NCI-H146 (cell line): ENCODE measurements around the gene OR2H1.

Source experiments
- DNase-seq: peaks from one replicate; lab custom pipeline; 2025; lab: John Stamatoyannopoulos, UW

OR2H1 gene

DNA sequence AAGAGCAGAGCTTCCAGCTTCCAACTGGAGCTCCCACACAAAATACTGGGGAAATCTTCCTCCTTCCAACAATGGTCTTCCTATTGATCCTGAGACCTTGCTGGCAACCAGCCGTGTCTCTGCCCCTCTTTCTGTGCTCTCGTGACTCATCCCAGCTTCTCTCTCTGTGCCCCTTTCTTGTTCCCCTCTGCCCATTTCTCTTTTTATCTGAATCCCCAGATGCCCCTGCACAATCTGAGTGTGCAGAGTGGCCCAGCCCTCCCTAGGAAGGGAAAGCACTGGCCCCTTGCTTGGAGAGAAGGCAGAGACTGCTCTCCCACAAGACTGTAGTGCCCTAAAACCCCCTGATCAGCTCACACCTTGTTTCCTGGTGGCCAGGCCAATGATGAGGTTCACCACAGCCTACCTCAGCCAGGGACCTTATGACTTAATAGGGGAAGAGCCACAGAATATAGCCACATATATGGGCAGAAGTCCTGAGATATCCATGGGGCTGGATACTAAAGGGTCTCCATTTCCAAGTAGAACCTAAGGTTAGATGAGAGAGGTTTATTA, 53.9 kb downstream of the OR2H1 start:
- no peak for DNase-seq
